NOMO-1 treated with dmso at 0.1 percent for 144 hours (cell line): Measurements from ENCODE around the gene EEFSEC.
A peak's percentile ranks its signal among the peaks of the same experiment; 100 is the strongest.
"Not testable (repeated sequence)": the region's sequence is repeated elsewhere in the genome, so short reads cannot be mapped to it uniquely, and the experiment has no call there.

ENCODE experiments used
- DNase-seq: peaks from one replicate; lab custom pipeline; 2025; ENCODE audit not compliant: unreplicated experiment; lab: John Stamatoyannopoulos, UW

EEFSEC gene

GRCh38 chr3:128152419-128153155 lies 694 bp upstream of the EEFSEC start:
- no peak for DNase-seq

GRCh38 chr3:128154354-128154753 lies 1.1 kb downstream of the EEFSEC start:
- DNase-seq, result not testable (repeated sequence)

- no peak for DNase-seq
Observed at GRCh38 chr3:128155616-128156360, 2.5 kb downstream of the EEFSEC start.

- DNase-seq, result no peak
Observed at GRCh38 chr3:128160661-128161060, 7.4 kb downstream of the EEFSEC start.

DNA sequence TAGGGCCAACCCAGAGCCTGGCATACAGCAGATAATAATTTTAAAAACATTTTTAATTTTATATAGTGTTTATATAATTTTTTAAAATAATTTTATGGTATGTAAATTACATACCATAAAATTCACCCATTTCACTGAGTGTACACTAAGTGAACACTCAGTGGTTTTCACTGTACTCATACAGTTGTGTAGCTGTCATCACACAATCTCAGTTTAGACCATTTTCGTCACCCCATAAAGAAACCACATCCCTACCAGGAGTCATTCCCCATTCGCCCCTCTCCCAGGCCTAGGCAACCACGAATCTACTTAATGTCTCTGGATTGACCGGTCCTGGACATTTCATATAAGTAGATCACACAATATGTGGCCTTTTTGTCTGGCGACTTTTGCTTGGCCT lies 10.2 kb downstream of the EEFSEC start:
- DNase-seq, result no peak

DNA sequence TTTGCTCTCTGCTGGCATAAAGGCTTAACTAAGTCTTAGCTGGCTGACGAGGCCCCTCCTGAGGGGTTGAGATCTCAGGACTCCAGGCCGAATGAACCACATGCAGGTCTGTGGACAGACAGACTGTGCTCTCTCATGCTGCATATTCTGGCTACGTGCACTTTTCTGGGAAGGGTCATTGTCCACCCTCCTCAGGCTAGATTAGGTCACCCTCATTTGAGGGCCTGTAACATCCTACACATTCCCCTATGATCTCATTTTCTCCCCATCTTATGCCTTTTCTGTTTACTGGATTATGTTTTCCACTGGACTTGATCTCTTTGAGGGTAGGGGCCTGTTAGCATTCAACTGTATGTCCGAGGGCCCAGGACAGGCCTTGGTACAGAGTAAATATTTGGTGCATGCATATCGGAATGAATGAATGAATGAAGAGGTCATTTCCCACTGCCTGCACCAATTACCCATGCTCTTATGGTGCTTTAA lies 13.7 kb downstream of the EEFSEC start:
- DNase-seq, result no peak

GRCh38 chr3:128167646-128167972 lies 14.3 kb downstream of the EEFSEC start:
- no peak for DNase-seq

DNA sequence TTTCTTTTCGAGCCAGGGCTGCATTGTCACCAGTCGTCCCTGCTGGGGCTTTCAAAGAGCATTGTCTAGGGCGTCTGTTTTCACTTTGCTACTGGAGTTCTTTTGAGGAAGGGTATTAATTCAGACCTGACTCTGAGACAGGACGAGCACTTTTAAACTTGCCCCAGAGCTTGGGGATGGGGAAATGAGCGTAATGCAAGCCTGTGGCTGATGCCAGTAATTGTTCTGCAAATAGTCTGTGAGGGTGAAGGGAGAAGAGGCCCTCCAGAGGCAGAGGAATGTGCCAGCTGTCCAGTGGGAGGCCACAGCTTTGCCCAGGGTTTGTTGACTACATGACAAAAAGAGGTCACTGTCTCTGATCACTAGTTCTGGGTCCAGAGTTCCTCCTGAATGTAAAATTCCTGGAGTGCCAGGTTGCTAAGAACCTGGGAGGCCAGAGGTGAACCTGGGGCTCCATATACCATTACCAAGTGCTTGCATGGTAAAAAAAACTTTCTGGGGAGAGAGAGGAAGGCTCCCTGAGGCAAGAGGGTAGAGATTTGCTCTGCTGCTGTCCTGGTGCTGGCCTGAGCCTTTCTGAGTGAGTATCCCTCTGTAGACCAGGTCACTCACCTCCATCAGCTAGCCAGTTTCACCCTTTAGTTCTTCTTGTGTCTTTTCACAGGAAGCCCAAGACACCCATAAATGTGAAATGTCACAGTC lies 14.8 kb downstream of the EEFSEC start:
- peak; percentile 67 for DNase-seq

GRCh38 chr3:128168836-128169235 lies 15.6 kb downstream of the EEFSEC start:
- DNase-seq, result peak; percentile 49

DNA sequence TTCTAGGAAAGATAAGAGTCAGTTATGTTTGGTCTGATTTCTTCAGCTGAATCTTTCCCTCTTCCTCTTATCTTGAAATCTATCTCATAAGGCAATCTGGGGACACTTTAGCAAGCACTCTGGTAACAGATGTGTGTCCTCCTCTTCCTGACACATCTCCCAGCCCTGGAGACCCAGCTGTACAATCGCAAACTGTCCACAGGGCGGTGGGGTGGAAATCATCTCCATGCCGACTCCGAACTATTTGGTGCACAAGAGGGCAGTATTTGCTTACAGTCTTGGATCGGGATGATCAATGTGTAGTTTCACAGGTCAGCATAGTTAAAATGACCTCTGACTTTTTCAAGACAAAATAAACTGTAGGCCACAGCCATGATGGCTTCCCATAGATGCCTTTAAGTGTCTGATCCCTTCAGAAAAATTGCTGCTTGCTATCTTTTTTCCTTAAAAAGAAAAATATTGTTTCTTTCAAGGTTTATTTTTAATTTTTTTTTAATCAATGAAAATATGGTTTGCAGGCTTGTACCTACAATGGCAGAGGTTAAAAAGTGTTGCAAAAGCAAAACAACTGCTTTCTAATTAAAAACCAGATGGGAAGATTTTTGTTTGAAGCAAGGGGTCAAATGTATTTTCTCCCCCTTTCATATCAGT lies 17.7 kb downstream of the EEFSEC start:
- peak; percentile 38 for DNase-seq

- no peak for DNase-seq
Observed at GRCh38 chr3:128173200-128173599, 19.9 kb downstream of the EEFSEC start.

DNA sequence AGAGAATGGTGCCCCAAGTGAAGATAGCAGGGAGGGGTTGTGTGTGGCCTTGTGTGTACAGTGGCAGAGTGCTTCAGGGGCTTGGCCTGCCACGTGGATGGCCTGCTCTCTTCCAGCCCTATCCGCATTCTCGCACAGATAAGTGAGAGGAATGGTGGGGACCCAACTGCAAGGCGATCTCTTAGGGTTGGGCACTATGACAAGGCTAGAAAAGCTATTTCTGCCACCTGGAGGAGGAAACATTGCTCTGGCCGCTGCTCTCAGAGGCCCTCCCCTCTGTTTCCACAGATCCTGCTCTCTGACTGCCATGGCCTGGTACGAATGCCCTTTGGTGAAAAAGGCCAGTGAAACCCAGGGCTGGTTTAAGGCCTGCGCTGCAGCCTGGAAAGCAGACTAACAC lies 20.6 kb downstream of the EEFSEC start:
- no peak for DNase-seq

DNA sequence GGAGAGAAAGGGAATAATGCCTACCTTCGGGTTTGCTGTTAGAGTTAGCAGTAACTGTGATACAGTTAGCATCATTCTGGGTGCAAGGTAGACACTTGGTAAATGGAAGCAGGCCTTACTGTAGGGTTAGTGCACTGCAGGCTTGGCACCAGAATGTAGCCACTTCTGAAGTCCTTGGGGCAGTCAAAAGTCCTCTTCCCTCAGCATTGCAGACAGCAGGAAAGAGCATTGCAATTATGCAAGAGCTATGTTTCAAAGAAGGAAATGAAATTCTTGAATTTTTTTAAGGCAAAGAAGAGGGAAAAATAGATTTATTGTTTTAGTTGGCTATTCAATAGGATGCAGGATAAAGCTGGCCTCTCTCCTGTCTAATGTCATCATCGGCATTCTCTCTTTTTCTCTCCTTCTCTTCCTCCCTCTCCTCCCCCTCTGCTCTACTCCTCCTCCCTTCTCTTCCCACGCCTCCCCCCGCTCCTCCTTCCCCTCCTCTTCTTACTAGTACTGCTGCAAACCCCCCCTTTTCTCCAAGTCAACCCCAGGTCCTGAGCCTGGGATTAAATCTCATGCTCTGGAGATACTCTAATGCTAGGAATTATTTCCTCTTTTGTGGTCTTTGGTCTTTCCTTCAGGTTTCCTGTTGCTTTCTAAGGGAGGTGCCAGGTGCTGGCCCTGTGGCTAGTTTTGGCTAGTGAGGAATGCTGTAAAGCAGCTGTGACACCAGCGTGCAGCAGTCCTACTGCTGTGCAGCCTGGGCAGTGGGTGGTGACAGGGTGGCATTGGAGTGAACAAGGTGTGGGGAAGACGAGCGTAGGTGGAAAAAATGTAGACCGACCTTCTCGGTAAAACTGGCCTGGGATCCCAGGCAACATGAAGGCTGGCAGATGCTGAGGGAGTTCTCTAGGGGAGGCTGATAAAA lies 21.7 kb downstream of the EEFSEC start:
- DNase-seq, result no peak

DNA sequence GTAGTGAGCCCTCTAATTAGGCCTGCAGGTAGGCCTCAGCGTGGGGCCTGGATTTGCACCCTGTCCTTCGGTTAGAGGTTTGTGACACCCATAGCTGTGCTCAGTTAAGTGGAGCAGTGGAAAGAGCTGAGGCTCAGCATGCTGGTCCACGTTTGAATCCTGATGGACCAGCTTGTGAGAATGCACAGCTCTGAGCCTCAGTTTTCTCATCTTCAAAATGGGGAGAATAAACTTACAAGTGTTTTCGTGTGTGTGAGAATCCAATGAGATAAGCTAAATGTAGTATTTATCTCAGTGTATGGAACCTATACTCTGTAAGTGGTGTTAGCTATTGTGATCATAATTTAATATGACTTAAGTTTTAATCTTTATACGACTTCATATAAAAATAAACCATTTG lies 22.5 kb downstream of the EEFSEC start:
- no peak for DNase-seq

- no peak for DNase-seq
Observed at GRCh38 chr3:128176276-128176833, 23.1 kb downstream of the EEFSEC start.

DNA sequence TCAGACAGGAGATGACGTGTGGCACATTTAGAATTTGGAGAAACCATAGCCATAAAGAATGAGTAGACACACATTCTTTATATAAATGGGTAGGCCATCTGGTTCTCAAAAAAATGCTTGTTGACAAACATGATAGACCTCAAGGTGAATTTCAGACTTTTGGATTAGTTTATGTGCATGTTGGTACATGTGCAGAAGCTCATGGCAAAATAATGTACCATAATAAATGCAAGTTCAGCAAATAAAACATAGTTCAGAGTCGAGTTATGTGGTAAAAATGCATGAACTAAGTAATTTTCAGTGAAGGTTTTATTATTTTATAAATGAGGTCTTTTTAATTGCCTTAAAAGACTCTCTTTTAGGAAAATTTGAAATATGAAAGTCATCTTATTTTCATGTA lies 24.6 kb downstream of the EEFSEC start:
- no peak for DNase-seq

DNA sequence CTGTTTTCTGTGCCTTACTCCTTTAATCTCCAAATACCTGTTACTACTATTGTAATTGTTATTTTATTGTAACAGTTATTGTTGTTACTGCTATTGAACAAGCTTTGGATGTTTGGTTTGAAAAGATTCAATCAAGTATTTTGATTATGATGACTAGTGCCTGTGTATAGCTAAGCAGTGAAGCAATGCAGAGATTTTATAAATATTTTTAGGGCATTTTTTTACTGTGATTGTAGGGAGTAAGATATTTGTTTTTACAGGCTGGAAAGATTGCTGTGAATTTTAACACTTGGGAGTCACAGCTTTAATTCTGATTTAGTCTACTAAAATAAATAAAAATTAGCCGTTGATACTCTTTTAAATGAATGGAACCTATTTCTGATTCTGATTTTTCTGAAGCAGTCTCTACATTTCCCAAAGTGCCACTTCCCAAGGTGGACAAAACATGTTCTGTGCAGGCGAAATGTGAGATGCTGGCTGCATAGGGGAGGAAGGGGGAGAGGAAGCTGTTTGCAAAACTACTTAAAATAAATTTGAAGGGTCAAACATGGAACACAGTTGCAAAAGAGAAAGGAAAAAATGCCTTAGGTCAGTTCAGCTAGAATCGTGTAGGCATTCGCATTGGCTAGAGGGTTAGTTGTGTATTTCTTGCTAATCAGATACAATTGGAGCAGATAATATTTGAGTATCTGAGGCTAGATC lies 25.7 kb downstream of the EEFSEC start:
- no peak for DNase-seq

- DNase-seq, result no peak
Observed at GRCh38 chr3:128179484-128179819, 26.2 kb downstream of the EEFSEC start.

GRCh38 chr3:128180436-128180835 lies 27.2 kb downstream of the EEFSEC start:
- DNase-seq, result no peak

- DNase-seq, result no peak
Observed at GRCh38 chr3:128180913-128181312, 27.6 kb downstream of the EEFSEC start.
